ENCODE measurements around the gene NFATC2. TPM values are rescaled to one million over a fixed set of nuclear protein-coding genes. Genes with fewer than 3 reads are reported as not detected.

NFATC2 gene
- total RNA-seq, 1 experiment from 2014 or later, result 0.61 TPM

- Histone ChIP-seq H3K9ac (ENCODE audit: extremely low read depth, insufficient read length, low read length) (no peak overlapping the region), H3K4me1 (ENCODE audit: insufficient read depth, low read length) (no peaks in the 10 kb centered on the region), H2AFZ (ENCODE audit: low read length) (no peak overlapping the region), H3K27ac (ENCODE audit: insufficient read length, low read depth, low read length) (no peak overlapping the region), H4K20me1 (ENCODE audit: control insufficient read depth, insufficient read depth, insufficient read length) (no peaks in the 10 kb centered on the region), H3K79me2 (ENCODE audit: insufficient read depth, low read length) (no peaks in the 10 kb centered on the region), H2BK15ac (ENCODE audit: low read depth, low read length) (no peak overlapping the region), H3K27me3 (ENCODE audit: insufficient read depth, low read length) (no peaks in the 10 kb centered on the region; the same call in 1 of the 2 replicates), H4K5ac (ENCODE audit: insufficient read length, low read depth, low read length) (no peak overlapping the region), H4K8ac (replicated peaks; ENCODE audit: insufficient read length, low read depth, low read length) (no peak overlapping the region), H3K18ac (ENCODE audit: insufficient read length, low read depth, low read length) (no peak overlapping the region), H4K91ac (ENCODE audit: insufficient read length, low read depth, low read length) (no peak overlapping the region), H3K14ac (ENCODE audit: insufficient read depth, low read length) (no peak overlapping the region), H3K4ac (ENCODE audit: low read depth, low read length) (no peak overlapping the region), H2BK120ac (ENCODE audit: low read depth, low read length, poor library complexity, severe bottlenecking) (no peak overlapping the region), H3K23ac (ENCODE audit: insufficient read length, low read depth, low read length) (no peak overlapping the region), H3K79me1 (ENCODE audit: insufficient read depth, low read depth, low read length, poor library complexity, severe bottlenecking) (no peaks in the 10 kb centered on the region), H3K56ac (ENCODE audit: insufficient read length, low read depth, low read length) (no peak overlapping the region), H3K23me2 (ENCODE audit: insufficient read length, low read depth, low read length, poor library complexity, severe bottlenecking) (no peaks in the 10 kb centered on the region), H3K9me3 (ENCODE audit: control insufficient read depth, low read depth, low read length) (no peaks in the 10 kb centered on the region), H2BK12ac (ENCODE audit: insufficient read length, low read depth, low read length) (no peak overlapping the region), H2BK5ac (ENCODE audit: insufficient read length, low read length) (no peak overlapping the region), H2AK5ac (ENCODE audit: insufficient read length, low read length) (no peak overlapping the region), H3T11ph (ENCODE audit: low read length) (no peak overlapping the region), H3K4me2 (ENCODE audit: insufficient read depth, insufficient read length, low read length) (no peak overlapping the region), H2BK20ac (ENCODE audit: low read depth, low read length, poor library complexity, severe bottlenecking) (no peak overlapping the region)
- WGBS (ENCODE audit: extremely low coverage, insufficient read length, low lambda C conversion rate), result no CpG with 5 or more reads among the region's 11 CpGs
- peaks cover 1 to 7% of the 10 kb centered on the region in 2 experiments; a peak in 1 of 5 replicates for H3K9me3 Mint-ChIP-seq
- H3K4me1 Mint-ChIP-seq, result peaks cover 16 to 24% of the 10 kb centered on the region in 2 experiments
- H3K36me3 Mint-ChIP-seq (ENCODE audit: insufficient read depth in 1 of 3, low read depth in 3 of 3), result no peaks in the 10 kb centered on the region; a peak in 2 of 7 replicates
- no peak overlapping the region for H3K4me3 Mint-ChIP-seq
- TF ChIP-seq CTCF (conservative IDR thresholded peaks at IDR 0.05), result no peak
- H3K27me3 Mint-ChIP-seq (ENCODE audit: low read depth), result peaks cover 2% of the 10 kb centered on the region
- no peak for DNase-seq
- H3K27ac Mint-ChIP-seq, result no peak overlapping the region
Observed at GRCh38 chr20:51369503-51369902, 173.0 kb downstream of the NFATC2 start.
